HepG2 (cell line): Measurements from ENCODE around the gene CTSA. TPM values are rescaled to one million over a fixed set of nuclear protein-coding genes. Genes with fewer than 3 reads are reported as not detected.
A peak's percentile ranks its signal among the peaks of the same experiment; 100 is the strongest.

Experiments
- BCL6 ChIP-seq: IDR thresholded peaks from 2 replicates; pipeline ENCODE4 v1.6.1; 2016; ENCODE audit warnings: missing genetic modification reagents, missing compliant biosample characterization
- GTF3A ChIP-seq: sonication (generic); formaldehyde crosslinking; conservative IDR thresholded peaks from 2 replicates; pipeline ENCODE4 v1.4.0; 2020; ENCODE audit warnings: mild to moderate bottlenecking, missing genetic modification reagents
- JARID2 ChIP-seq: sonication (generic); formaldehyde crosslinking; IDR thresholded peaks from 2 replicates; pipeline ENCODE4 v1.8.1; 2023; ENCODE audit warnings: missing genetic modification reagents, inconsistent platforms; ENCODE audit not compliant: insufficient replicate concordance
- NFE2L1 ChIP-seq: sonication (generic); formaldehyde crosslinking; IDR thresholded peaks from 2 replicates; pipeline ENCODE4 v1.4.0; 2020; ENCODE audit warnings: missing genetic modification reagents, mild to moderate bottlenecking, borderline replicate concordance
- NFKB2 ChIP-seq: sonication (generic); formaldehyde crosslinking; IDR thresholded peaks from 2 replicates; pipeline ENCODE4 v1.4.0; 2020; ENCODE audit warnings: missing genetic modification reagents, borderline replicate concordance
- NRL ChIP-seq: sonication (generic); formaldehyde crosslinking; IDR thresholded peaks from 2 replicates; pipeline ENCODE4 v1.5.0; 2020; ENCODE audit warnings: missing genetic modification reagents, mild to moderate bottlenecking, moderate library complexity, borderline replicate concordance
- PAWR ChIP-seq: sonication (generic); formaldehyde crosslinking; IDR thresholded peaks from 2 replicates; pipeline ENCODE4 v1.4.0; 2020; ENCODE audit warnings: missing genetic modification reagents, mild to moderate bottlenecking, borderline replicate concordance
- SIN3A ChIP-seq: IDR thresholded peaks from 2 replicates; pipeline ENCODE4 v1.6.1; 2011; ENCODE audit warnings: low read depth, mild to moderate bottlenecking, control low read depth, low read length, borderline replicate concordance
- SIX1 ChIP-seq: sonication (generic); formaldehyde crosslinking; IDR thresholded peaks from 2 replicates; pipeline ENCODE4 v1.4.0; 2020; ENCODE audit warnings: missing genetic modification reagents, borderline replicate concordance
- SMC3 ChIP-seq: IDR thresholded peaks from 2 replicates; pipeline ENCODE4 v1.6.1; 2011; ENCODE audit warnings: low read length, improper control_type of control experiment
- SRY ChIP-seq: sonication (generic); formaldehyde crosslinking; IDR thresholded peaks from 2 replicates; pipeline ENCODE4 v1.8.0; 2022; ENCODE audit warnings: mild to moderate bottlenecking, missing genetic modification reagents
- YEATS2 ChIP-seq: sonication (generic); formaldehyde crosslinking; IDR thresholded peaks from 2 replicates; pipeline ENCODE4 v1.4.0; 2020; ENCODE audit warnings: missing genetic modification reagents, borderline replicate concordance
- ZNF577 ChIP-seq: sonication (generic); formaldehyde crosslinking; IDR thresholded peaks from 2 replicates; pipeline ENCODE4 v1.4.0; 2020; ENCODE audit warnings: mild to moderate bottlenecking, low read depth, missing genetic modification reagents, borderline replicate concordance
- ZNF75D ChIP-seq: sonication (generic); formaldehyde crosslinking; IDR thresholded peaks from 2 replicates; pipeline ENCODE4 v1.8.1; 2023; ENCODE audit warnings: missing genetic modification reagents, mild to moderate bottlenecking, borderline replicate concordance
- ZNF773 ChIP-seq: sonication (generic); formaldehyde crosslinking; IDR thresholded peaks from 2 replicates; pipeline ENCODE4 v1.4.0; 2020; ENCODE audit warnings: missing genetic modification reagents, borderline replicate concordance
- ZNF775 ChIP-seq: sonication (generic); formaldehyde crosslinking; IDR thresholded peaks from 2 replicates; pipeline ENCODE4 v1.4.0; 2020; ENCODE audit warnings: missing genetic modification reagents, mild to moderate bottlenecking, moderate library complexity, borderline replicate concordance
- ZNF782 ChIP-seq: sonication (generic); formaldehyde crosslinking; IDR thresholded peaks from 2 replicates; pipeline ENCODE4 v1.4.0; 2020; ENCODE audit warnings: missing genetic modification reagents, mild to moderate bottlenecking, borderline replicate concordance
- ZNF841 ChIP-seq: sonication (generic); formaldehyde crosslinking; IDR thresholded peaks from 2 replicates; pipeline ENCODE4 v1.8.1; 2023; ENCODE audit warnings: missing genetic modification reagents, borderline replicate concordance
- ZNF879 ChIP-seq: sonication (generic); formaldehyde crosslinking; IDR thresholded peaks from 2 replicates; pipeline ENCODE4 v1.8.1; 2023; ENCODE audit warnings: missing genetic modification reagents
- ZSCAN21 ChIP-seq: sonication (generic); formaldehyde crosslinking; IDR thresholded peaks from 2 replicates; pipeline ENCODE4 v1.8.0; 2022; ENCODE audit warnings: mild to moderate bottlenecking, missing genetic modification reagents, moderate library complexity, borderline replicate concordance
- ZSCAN31 ChIP-seq: sonication (generic); formaldehyde crosslinking; IDR thresholded peaks from 2 replicates; pipeline ENCODE4 v1.5.0; 2020; ENCODE audit warnings: low read depth, mild to moderate bottlenecking, missing genetic modification reagents
- polyA plus RNA-seq, 8 experiments: library from polyadenylated mRNA; depleted of rRNA in 3 of 8; stranded (reverse) in 7 of 8; unstranded in 1 of 8; fragments of >200 nt; fragmentation: Illumina TruSeq in 4 of 8; extraction: Trizol in 4 of 8; gene quantifications; 2 replicates each; pipeline versions ENCODE4 v1.2.1 to v1.2.3, GENCODE V29; 2011 to 2016; ENCODE audit warnings: low read depth in 4 of 8, missing spikeins in 1 of 8, mixed read lengths in 1 of 8; ENCODE audit not compliant: insufficient read depth in 1 of 8
- total RNA-seq, 5 experiments: library from RNA; depleted of rRNA; stranded (reverse); fragments of >200 nt; fragmentation: Illumina TruSeq; extraction: Trizol; gene quantifications; 2 replicates each; pipeline ENCODE4 v1.2.3, GENCODE V29; 2016; ENCODE audit warnings: low read depth in 1 of 5
- TF ChIP-seq, protein P1 (sequence below): sonication (generic); formaldehyde crosslinking; IDR thresholded peaks from 2 replicates; pipeline ENCODE4 v1.4.0; 2020; ENCODE audit warnings: mild to moderate bottlenecking, missing genetic modification reagents
- TF ChIP-seq, protein P2 (sequence below): sonication (generic); formaldehyde crosslinking; IDR thresholded peaks from 2 replicates; pipeline ENCODE4 v1.4.0; 2020; ENCODE audit warnings: missing genetic modification reagents, borderline replicate concordance
- TF ChIP-seq, protein P3 (sequence below): sonication (generic); formaldehyde crosslinking; IDR thresholded peaks from 2 replicates; pipeline ENCODE4 v1.5.0; 2020; ENCODE audit warnings: missing genetic modification reagents, mild to moderate bottlenecking, borderline replicate concordance

CTSA gene
- total and polyA plus RNA-seq, 2 of the 13 experiments (the other 11 are each of a cell fraction or from before 2014, with no cell fraction given) = 202 to 231 TPM

DNA sequence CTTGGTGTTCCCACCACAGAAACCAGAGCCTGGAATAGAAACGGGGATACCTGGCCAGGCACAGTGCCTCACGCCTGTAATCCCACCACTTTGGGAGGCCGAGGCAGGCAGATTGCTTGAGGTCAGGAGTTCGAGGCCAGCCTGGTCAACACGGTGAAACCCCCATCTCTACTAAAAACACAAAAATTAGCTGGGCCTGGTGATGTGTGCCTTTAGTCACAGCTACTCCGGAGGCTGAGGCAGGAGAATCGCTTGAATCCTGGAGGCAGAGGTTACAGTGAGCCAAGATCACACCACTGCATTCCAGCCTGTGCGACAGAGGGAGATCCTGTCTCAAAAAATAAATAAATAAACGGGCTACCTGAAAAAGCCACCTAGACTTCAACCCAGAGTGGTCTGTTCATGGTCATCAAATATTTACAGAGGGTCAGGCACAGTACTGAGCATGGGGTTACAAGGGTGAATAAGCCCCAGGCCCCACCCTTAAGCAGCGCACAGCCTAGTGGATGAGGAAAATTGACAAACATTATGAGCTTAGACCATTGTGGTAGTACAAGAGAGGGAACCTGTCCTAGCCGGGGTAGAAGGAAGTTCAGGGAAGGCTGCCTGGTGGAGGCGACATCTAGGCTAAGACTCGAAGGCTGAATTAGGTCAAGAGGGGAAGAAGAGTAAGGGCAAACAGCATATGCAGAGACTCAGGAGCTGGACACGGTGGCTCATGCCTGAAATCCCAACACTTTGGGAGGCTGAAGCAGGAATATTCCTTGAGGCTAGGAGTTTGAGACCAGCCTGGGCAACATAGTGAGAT is 36.1 kb downstream of the CTSA start (continued):
- TF ChIP-seq YEATS2 (CRISPR knock-in tag) (peak; percentile 63; the same call in 1 of the 2 replicates), ZNF782 (CRISPR knock-in tag) (no peak; the same call in 1 of the 2 replicates), SIN3A (no peak), ZNF773 (CRISPR knock-in tag) (no peak), ZNF841 (CRISPR knock-in tag) (no peak), GTF3A (CRISPR knock-in tag) (0 out of 2 replicates have a peak, but pooled peaks have one; percentile 46), SIX1 (CRISPR knock-in tag) (peak; percentile 72; the same call in 1 of the 2 replicates), SMC3 (peak; percentile 54; the same call in 1 of the 2 replicates), ZNF879 (CRISPR knock-in tag) (0 out of 2 replicates have a peak, but pooled peaks have one; percentile 39), NFKB2 (CRISPR knock-in tag) (no peak; the same call in 1 of the 2 replicates), PAWR (no peak), ZNF577 (CRISPR knock-in tag) (no peak), BCL6 (CRISPR knock-in tag) (peak; percentile 93), ZNF775 (no peak), ZSCAN31 (no peak; the same call in 1 of the 2 replicates), NFE2L1 (no peak), SRY (CRISPR knock-in tag) (peak; percentile 75; the same call in 1 of the 2 replicates), JARID2 (CRISPR knock-in tag) (peak; percentile 73), ZNF75D (CRISPR knock-in tag) (no peak), NRL (CRISPR knock-in tag) (0 out of 2 replicates have a peak, but pooled peaks have one; percentile 17), ZSCAN21 (CRISPR knock-in tag) (peak; percentile 92)
- TF ChIP-seq, protein P1, sequence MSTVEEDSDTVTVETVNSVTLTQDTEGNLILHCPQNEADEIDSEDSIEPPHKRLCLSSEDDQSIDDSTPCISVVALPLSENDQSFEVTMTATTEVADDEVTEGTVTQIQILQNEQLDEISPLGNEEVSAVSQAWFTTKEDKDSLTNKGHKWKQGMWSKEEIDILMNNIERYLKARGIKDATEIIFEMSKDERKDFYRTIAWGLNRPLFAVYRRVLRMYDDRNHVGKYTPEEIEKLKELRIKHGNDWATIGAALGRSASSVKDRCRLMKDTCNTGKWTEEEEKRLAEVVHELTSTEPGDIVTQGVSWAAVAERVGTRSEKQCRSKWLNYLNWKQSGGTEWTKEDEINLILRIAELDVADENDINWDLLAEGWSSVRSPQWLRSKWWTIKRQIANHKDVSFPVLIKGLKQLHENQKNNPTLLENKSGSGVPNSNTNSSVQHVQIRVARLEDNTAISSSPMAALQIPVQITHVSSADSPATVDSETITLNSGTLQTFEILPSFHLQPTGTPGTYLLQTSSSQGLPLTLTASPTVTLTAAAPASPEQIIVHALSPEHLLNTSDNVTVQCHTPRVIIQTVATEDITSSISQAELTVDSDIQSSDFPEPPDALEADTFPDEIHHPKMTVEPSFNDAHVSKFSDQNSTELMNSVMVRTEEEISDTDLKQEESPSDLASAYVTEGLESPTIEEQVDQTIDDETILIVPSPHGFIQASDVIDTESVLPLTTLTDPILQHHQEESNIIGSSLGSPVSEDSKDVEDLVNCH (CRISPR knock-in tag) = no peak
- TF ChIP-seq, protein P2, sequence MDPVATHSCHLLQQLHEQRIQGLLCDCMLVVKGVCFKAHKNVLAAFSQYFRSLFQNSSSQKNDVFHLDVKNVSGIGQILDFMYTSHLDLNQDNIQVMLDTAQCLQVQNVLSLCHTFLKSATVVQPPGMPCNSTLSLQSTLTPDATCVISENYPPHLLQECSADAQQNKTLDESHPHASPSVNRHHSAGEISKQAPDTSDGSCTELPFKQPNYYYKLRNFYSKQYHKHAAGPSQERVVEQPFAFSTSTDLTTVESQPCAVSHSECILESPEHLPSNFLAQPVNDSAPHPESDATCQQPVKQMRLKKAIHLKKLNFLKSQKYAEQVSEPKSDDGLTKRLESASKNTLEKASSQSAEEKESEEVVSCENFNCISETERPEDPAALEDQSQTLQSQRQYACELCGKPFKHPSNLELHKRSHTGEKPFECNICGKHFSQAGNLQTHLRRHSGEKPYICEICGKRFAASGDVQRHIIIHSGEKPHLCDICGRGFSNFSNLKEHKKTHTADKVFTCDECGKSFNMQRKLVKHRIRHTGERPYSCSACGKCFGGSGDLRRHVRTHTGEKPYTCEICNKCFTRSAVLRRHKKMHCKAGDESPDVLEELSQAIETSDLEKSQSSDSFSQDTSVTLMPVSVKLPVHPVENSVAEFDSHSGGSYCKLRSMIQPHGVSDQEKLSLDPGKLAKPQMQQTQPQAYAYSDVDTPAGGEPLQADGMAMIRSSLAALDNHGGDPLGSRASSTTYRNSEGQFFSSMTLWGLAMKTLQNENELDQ (CRISPR knock-in tag) = no peak
- TF ChIP-seq, protein P3, sequence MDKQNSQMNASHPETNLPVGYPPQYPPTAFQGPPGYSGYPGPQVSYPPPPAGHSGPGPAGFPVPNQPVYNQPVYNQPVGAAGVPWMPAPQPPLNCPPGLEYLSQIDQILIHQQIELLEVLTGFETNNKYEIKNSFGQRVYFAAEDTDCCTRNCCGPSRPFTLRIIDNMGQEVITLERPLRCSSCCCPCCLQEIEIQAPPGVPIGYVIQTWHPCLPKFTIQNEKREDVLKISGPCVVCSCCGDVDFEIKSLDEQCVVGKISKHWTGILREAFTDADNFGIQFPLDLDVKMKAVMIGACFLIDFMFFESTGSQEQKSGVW (CRISPR knock-in tag) = no peak
